WTC11 (cell line): ENCODE data around the gene BAG3.

Experiments used
- CTCF ChIP-seq: fragments of 200-600 bp; IDR thresholded peaks from 2 replicates; pipeline ENCODE4 v1.8.0; 2022; ENCODE audit warnings: antibody characterized with exemption
- NR3C1 ChIP-seq: sonication (generic); formaldehyde crosslinking; conservative IDR thresholded peaks from 2 replicates; pipeline ENCODE4 v1.8.1; 2023; ENCODE audit warnings: low read depth, mild to moderate bottlenecking, missing genetic modification reagents
- TP53 ChIP-seq: sonication (generic); formaldehyde crosslinking; IDR thresholded peaks from 2 replicates; pipeline ENCODE4 v1.8.1; 2023; ENCODE audit warnings: mild to moderate bottlenecking, missing genetic modification reagents
- ZNF121 ChIP-seq: sonication (generic); formaldehyde crosslinking; IDR thresholded peaks from 2 replicates; pipeline ENCODE4 v1.8.0; 2023; ENCODE audit warnings: missing genetic modification reagents

GRCh38 chr10:119643306-119644204, 7.6 kb upstream of the BAG3 start:
- TF ChIP-seq CTCF: no peak
- TF ChIP-seq NR3C1 (CRISPR knock-in tag): no peak
- no peak for TF ChIP-seq TP53 (CRISPR knock-in tag)
- no peak for TF ChIP-seq ZNF121
